ENCODE results near the gene BCAP29. TPM values are rescaled to one million over a fixed set of nuclear protein-coding genes. Genes with fewer than 3 reads are reported as not detected.

The BCAP29 gene
- total and polyA plus RNA-seq, 2 donors (not counting 3 experiments of a cell fraction or from before 2014, with no cell fraction given): 122 to 162 TPM

DNA sequence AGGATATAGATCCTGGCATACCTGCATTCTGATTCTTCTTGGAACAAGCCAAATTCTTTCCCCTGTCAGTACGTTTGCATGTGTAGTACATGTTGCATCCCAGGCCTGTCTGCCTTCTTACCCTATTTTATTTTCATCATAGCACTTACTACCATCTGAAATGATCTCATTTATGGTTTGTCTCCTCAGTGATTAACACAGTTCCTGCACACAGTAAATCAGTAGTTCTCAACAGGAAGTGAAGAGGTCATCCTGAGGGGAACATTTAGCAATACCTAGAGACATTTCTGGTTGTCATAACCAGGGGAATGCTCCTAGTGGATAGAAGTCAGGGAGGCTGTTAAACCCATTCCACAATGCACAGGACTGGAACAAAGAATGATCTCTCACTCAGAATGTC, 42.4 kb downstream of the BCAP29 start:
- peak overlapping the region; percentile 16 for H3K27ac ChIP-seq (ENCODE audit: insufficient read depth, low read depth, low read length)
- H3K4me3 ChIP-seq (replicated peaks in 1 of 3; ENCODE audit: insufficient read depth in 1 of 3, low read depth in 1 of 3, low read length in 3 of 3): no peak overlapping the region
- ChIA-PET CTCF (interaction anchor here (1.2 kb wide), 1 partner anchor 39 kb away, joined by 3 read pairs; no protein-coding TSS in a partner anchor), POLR2A (no interaction called here)
- peaks cover 15% of the 10 kb centered on the region for H3K4me1 ChIP-seq (ENCODE audit: control insufficient read depth, extremely low read depth, insufficient read depth, low read length)
- no peak for FAIRE-seq
- no peaks in the 10 kb centered on the region for H3K27me3 ChIP-seq (ENCODE audit: control insufficient read depth in 2 of 2, insufficient read depth in 2 of 2, low read length in 2 of 2)
- intact Hi-C loops (cut with micrococcal nuclease) (loop anchor here (5.0 kb wide), 1 partner anchor 105 kb away; no protein-coding TSS in a partner anchor), dilution Hi-C loops (cut with MboI; ENCODE audit: extremely low pct_ligation_motif_present, low sequenced_read_pairs) (no loop called here)
- no peaks in the 10 kb centered on the region for H3K79me2 ChIP-seq (ENCODE audit: control insufficient read depth, insufficient read depth, low read length)
- no peaks in the 10 kb centered on the region for H4K20me1 ChIP-seq (replicated peaks; ENCODE audit: control insufficient read depth, extremely low read depth, insufficient read depth, low read length)
- no peak overlapping the region for H2AFZ ChIP-seq (ENCODE audit: low read depth, low read length)
- no peak overlapping the region for H3K9ac ChIP-seq (replicated peaks; ENCODE audit: extremely low read depth, insufficient read depth, low read length)
- no peaks in the 10 kb centered on the region for H3K9me1 ChIP-seq (replicated peaks; ENCODE audit: control insufficient read depth, extremely low read depth, insufficient read depth, low read length)
- peaks cover 2 to 18% of the 10 kb centered on the region in 2 experiments for H3K36me3 ChIP-seq (ENCODE audit: control insufficient read depth in 2 of 2, extremely low read depth in 1 of 2, insufficient read depth in 2 of 2, low read length in 2 of 2)
- TF ChIP-seq, protein P1, sequence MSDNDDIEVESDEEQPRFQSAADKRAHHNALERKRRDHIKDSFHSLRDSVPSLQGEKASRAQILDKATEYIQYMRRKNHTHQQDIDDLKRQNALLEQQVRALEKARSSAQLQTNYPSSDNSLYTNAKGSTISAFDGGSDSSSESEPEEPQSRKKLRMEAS (IDR thresholded peaks at IDR 0.05; ENCODE audit: insufficient read depth, insufficient read length): no peak
- TF ChIP-seq FOS (IDR thresholded peaks at IDR 0.05; ENCODE audit: borderline replicate concordance, insufficient read depth, low read length) (no peak), POLR2AphosphoS5 (IDR thresholded peaks at IDR 0.05; ENCODE audit: insufficient read depth, low read depth, low read length) (no peak), POLR2A (IDR thresholded peaks at IDR 0.05; ENCODE audit: low read depth, low read length) (no peak), JUN (IDR thresholded peaks at IDR 0.05; ENCODE audit: borderline replicate concordance, insufficient read depth, insufficient read length, low read depth) (no peak), EZH2 (IDR thresholded peaks at IDR 0.05; ENCODE audit: borderline replicate concordance, low read depth, low read length, severe bottlenecking) (no peak)
- TF ChIP-seq, protein P2, sequence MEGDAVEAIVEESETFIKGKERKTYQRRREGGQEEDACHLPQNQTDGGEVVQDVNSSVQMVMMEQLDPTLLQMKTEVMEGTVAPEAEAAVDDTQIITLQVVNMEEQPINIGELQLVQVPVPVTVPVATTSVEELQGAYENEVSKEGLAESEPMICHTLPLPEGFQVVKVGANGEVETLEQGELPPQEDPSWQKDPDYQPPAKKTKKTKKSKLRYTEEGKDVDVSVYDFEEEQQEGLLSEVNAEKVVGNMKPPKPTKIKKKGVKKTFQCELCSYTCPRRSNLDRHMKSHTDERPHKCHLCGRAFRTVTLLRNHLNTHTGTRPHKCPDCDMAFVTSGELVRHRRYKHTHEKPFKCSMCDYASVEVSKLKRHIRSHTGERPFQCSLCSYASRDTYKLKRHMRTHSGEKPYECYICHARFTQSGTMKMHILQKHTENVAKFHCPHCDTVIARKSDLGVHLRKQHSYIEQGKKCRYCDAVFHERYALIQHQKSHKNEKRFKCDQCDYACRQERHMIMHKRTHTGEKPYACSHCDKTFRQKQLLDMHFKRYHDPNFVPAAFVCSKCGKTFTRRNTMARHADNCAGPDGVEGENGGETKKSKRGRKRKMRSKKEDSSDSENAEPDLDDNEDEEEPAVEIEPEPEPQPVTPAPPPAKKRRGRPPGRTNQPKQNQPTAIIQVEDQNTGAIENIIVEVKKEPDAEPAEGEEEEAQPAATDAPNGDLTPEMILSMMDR (IDR thresholded peaks at IDR 0.05; ENCODE audit: extremely low read depth in 1 of 2, insufficient read depth in 1 of 2, low read depth in 1 of 2, low read length in 2 of 2): no peak
- peak; percentile 61 for DNase-seq (ENCODE audit: low read depth, low spot score)
- H3K4me2 ChIP-seq (ENCODE audit: insufficient read depth, low read length): no peak overlapping the region
- no TSS peak for BruUV-seq (replicated peaks)
- no peaks in the 10 kb centered on the region for H3K9me3 ChIP-seq (replicated peaks; ENCODE audit: control insufficient read depth, insufficient read depth, low read length)

All from endothelial cell of umbilical vein (primary cell).